H9 (cell line): ENCODE measurements around the gene C21orf58. TPM values are rescaled to one million over a fixed set of nuclear protein-coding genes. Genes with fewer than 3 reads are reported as not detected.

Source experiments
- DNase-seq: peaks from one replicate; pipeline ENCODE4 v3.0.0-alpha.2; 2017
- H2AFZ ChIP-seq: one replicate; pipeline ENCODE4 v1.6.1; 2013; ENCODE audit warnings: mild to moderate bottlenecking, low read length, control low read depth, moderate library complexity
- H2AK5ac ChIP-seq: 2 replicates; pipeline ENCODE4 v1.6.1; 2013; ENCODE audit warnings: low read length, control low read depth, mixed read lengths; ENCODE audit not compliant: insufficient read length
- H2BK120ac ChIP-seq: one replicate; pipeline ENCODE4 v1.6.1; 2013; ENCODE audit warnings: low read depth, mild to moderate bottlenecking, low read length, control low read depth, inconsistent platforms; ENCODE audit not compliant: poor library complexity, severe bottlenecking
- H2BK12ac ChIP-seq: 2 replicates; pipeline ENCODE4 v1.6.1; 2013; ENCODE audit warnings: low read length, control low read depth, mixed read lengths, low read depth; ENCODE audit not compliant: insufficient read length
- H2BK15ac ChIP-seq: 2 replicates; pipeline ENCODE4 v1.6.1; 2013; ENCODE audit warnings: low read depth, low read length, control low read depth
- H2BK20ac ChIP-seq: one replicate; pipeline ENCODE4 v1.6.1; 2013; ENCODE audit warnings: low read depth, mild to moderate bottlenecking, low read length, control low read depth, inconsistent platforms; ENCODE audit not compliant: poor library complexity, severe bottlenecking
- H2BK5ac ChIP-seq: 2 replicates; pipeline ENCODE4 v1.6.1; 2013; ENCODE audit warnings: low read length, control low read depth, mixed read lengths; ENCODE audit not compliant: insufficient read length
- H3K14ac ChIP-seq: 2 replicates; pipeline ENCODE4 v1.6.1; 2013; ENCODE audit warnings: low read length, control low read depth; ENCODE audit not compliant: insufficient read depth
- H3K18ac ChIP-seq: 2 replicates; pipeline ENCODE4 v1.6.1; 2013; ENCODE audit warnings: low read depth, mild to moderate bottlenecking, mixed read lengths, low read length, control low read depth; ENCODE audit not compliant: insufficient read length
- H3K23ac ChIP-seq: 2 replicates; pipeline ENCODE4 v1.6.1; 2013; ENCODE audit warnings: low read length, control low read depth, mixed read lengths, low read depth; ENCODE audit not compliant: insufficient read length
- H3K23me2 ChIP-seq: 2 replicates; pipeline ENCODE4 v1.6.1; 2013; ENCODE audit warnings: low read depth, mild to moderate bottlenecking, mixed read lengths, low read length, control low read depth; ENCODE audit not compliant: insufficient read length, poor library complexity, severe bottlenecking
- H3K27ac ChIP-seq: 2 replicates; pipeline ENCODE4 v1.5.1; 2013; ENCODE audit warnings: low read length, control low read depth, mixed read lengths, low read depth; ENCODE audit not compliant: insufficient read length
- H3K27me3 ChIP-seq: 2 replicates; pipeline ENCODE4 v1.6.1; 2013; ENCODE audit warnings: low read length, control low read depth, inconsistent platforms; ENCODE audit not compliant: insufficient read depth
- H3K4ac ChIP-seq: 2 replicates; pipeline ENCODE4 v1.6.1; 2013; ENCODE audit warnings: low read depth, mild to moderate bottlenecking, control low read depth, inconsistent platforms, low read length, moderate library complexity
- H3K4me1 ChIP-seq: 2 replicates; pipeline ENCODE4 v1.6.1; 2013; ENCODE audit warnings: low read length, control low read depth, inconsistent platforms; ENCODE audit not compliant: insufficient read depth
- H3K4me2 ChIP-seq: 2 replicates; pipeline ENCODE4 v1.6.1; 2013; ENCODE audit warnings: low read length, control low read depth, mixed read lengths; ENCODE audit not compliant: insufficient read length, insufficient read depth
- H3K56ac ChIP-seq: 2 replicates; pipeline ENCODE4 v1.6.1; 2013; ENCODE audit warnings: low read depth, mild to moderate bottlenecking, mixed read lengths, low read length, control low read depth; ENCODE audit not compliant: insufficient read length
- H3K79me1 ChIP-seq: 2 replicates; pipeline ENCODE4 v1.6.1; 2013; ENCODE audit warnings: low read depth, mild to moderate bottlenecking, moderate library complexity, low read length, control low read depth, inconsistent platforms; ENCODE audit not compliant: insufficient read depth, poor library complexity, severe bottlenecking
- H3K79me2 ChIP-seq: 2 replicates; pipeline ENCODE4 v1.6.1; 2013; ENCODE audit warnings: low read length, control low read depth, inconsistent platforms; ENCODE audit not compliant: insufficient read depth
- H3K9ac ChIP-seq: 2 replicates; pipeline ENCODE4 v1.6.1; 2013; ENCODE audit warnings: low read length, control low read depth, mixed read lengths; ENCODE audit not compliant: insufficient read length; ENCODE audit errors: extremely low read depth
- H3K9me3 ChIP-seq: one replicate; pipeline ENCODE4 v1.6.1; 2013; ENCODE audit warnings: low read depth, low read length, inconsistent platforms; ENCODE audit not compliant: control insufficient read depth
- H3T11ph ChIP-seq: one replicate; pipeline ENCODE4 v1.6.1; 2013; ENCODE audit warnings: mild to moderate bottlenecking, low read length, control low read depth, inconsistent platforms
- H4K20me1 ChIP-seq: one replicate; pipeline ENCODE4 v1.6.1; 2013; ENCODE audit not compliant: control insufficient read depth, insufficient read length, insufficient read depth
- H4K5ac ChIP-seq: 2 replicates; pipeline ENCODE4 v1.6.1; 2013; ENCODE audit warnings: low read depth, mild to moderate bottlenecking, mixed read lengths, low read length, control low read depth; ENCODE audit not compliant: insufficient read length
- H4K8ac ChIP-seq: replicated peaks from 2 replicates; pipeline ENCODE4 v1.6.1; 2013; ENCODE audit warnings: low read length, control low read depth, mixed read lengths, low read depth; ENCODE audit not compliant: insufficient read length
- H4K91ac ChIP-seq: 2 replicates; pipeline ENCODE4 v1.6.1; 2013; ENCODE audit warnings: low read depth, mild to moderate bottlenecking, moderate library complexity, mixed read lengths, low read length, control low read depth; ENCODE audit not compliant: insufficient read length
- H3K27ac Mint-ChIP-seq, 3 experiments: 2 replicates in 2 of 3; 3 replicates in 1 of 3; pipeline ENCODE4 v1.8.0; 2020 to 2021; ENCODE audit warnings: mixed read lengths in 3 of 3, mild to moderate bottlenecking in 1 of 3, moderate library complexity in 1 of 3
- H3K27me3 Mint-ChIP-seq: 2 replicates; pipeline ENCODE4 v1.8.0; 2021; ENCODE audit warnings: low read depth, mild to moderate bottlenecking, moderate library complexity, mixed read lengths
- H3K36me3 Mint-ChIP-seq, 3 experiments: 2 replicates in 2 of 3; 3 replicates in 1 of 3; pipeline ENCODE4 v1.8.0; 2020 to 2021; ENCODE audit warnings: low read depth in 3 of 3, mixed read lengths in 3 of 3; ENCODE audit not compliant: insufficient read depth in 1 of 3
- H3K4me1 Mint-ChIP-seq, 2 experiments: 2 replicates each; pipeline ENCODE4 v1.8.0; 2020; ENCODE audit warnings: mixed read lengths in 2 of 2
- H3K4me3 Mint-ChIP-seq, 2 experiments: 2 replicates in 1 of 2; 3 replicates in 1 of 2; pipeline ENCODE4 v1.8.0; 2020 to 2021; ENCODE audit warnings: mild to moderate bottlenecking in 2 of 2, mixed read lengths in 2 of 2, moderate library complexity in 1 of 2
- H3K9me3 Mint-ChIP-seq, 2 experiments: 2 replicates in 1 of 2; 3 replicates in 1 of 2; pipeline ENCODE4 v1.8.0; 2020; ENCODE audit warnings: mild to moderate bottlenecking in 2 of 2, mixed read lengths in 2 of 2, moderate library complexity in 1 of 2
- WGBS: extraction: QIAGEN DNeasy Blood & Tissue Kit; methylation state at CpG from one replicate; pipeline ENCODE4 v1.1.7; 2013; ENCODE audit warnings: missing lambda C conversion rate, low lambda C conversion rate, mixed read lengths; ENCODE audit not compliant: insufficient read length; ENCODE audit errors: extremely low coverage; 5-methylcytosine and 5-hydroxymethylcytosine counted together
- total RNA-seq: library from RNA; stranded (reverse); gene quantifications from 2 replicates; pipeline ENCODE4 v1.2.1, GENCODE V29; 2021
- TF ChIP-seq, protein P1 (sequence below): fragments of 200-600 bp; sonication (generic); conservative IDR thresholded peaks from 3 replicates; pipeline ENCODE4 v1.8.0; 2021; ENCODE audit warnings: antibody characterized with exemption, mild to moderate bottlenecking

The C21orf58 gene
- total RNA-seq, 1 experiment from 2014 or later, result 17.2 TPM

DNA sequence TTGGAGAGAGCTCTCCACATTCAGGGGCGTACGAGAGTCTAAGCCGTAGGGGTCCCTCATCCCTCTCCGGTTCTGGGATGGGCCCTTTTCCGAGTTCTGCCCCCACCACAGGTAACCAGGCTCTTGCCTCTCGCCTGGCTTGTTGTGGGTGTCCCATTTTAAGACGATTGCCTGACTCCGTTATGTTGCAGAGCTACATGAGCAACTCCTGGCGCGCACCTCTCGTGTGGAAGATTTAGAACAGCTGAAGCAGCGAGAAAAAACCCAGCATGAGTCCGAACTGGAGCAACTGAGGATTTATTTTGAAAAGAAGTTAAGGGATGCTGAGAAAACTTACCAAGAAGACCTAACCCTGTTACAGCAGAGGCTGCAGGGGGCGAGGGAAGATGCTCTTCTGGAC lies 29.2 kb upstream of the C21orf58 start:
- Histone ChIP-seq H2BK120ac (no peak overlapping the region), H3T11ph (no peak overlapping the region), H3K14ac (no peak overlapping the region; the same call in 1 of the 2 replicates), H2BK12ac (no peak overlapping the region), H3K27ac (no peak overlapping the region), H2AFZ (no peak overlapping the region), H3K4me2 (no peak overlapping the region), H2BK15ac (no peak overlapping the region), H3K56ac (no peak overlapping the region), H2AK5ac (no peak overlapping the region), H3K23me2 (no peaks in the 10 kb centered on the region), H2BK20ac (no peak overlapping the region), H3K9ac (no peak overlapping the region), H2BK5ac (no peak overlapping the region), H3K27me3 (no peaks in the 10 kb centered on the region), H3K4ac (no peak overlapping the region), H4K91ac (no peak overlapping the region), H3K9me3 (no peaks in the 10 kb centered on the region), H3K18ac (no peak overlapping the region), H4K20me1 (no peaks in the 10 kb centered on the region), H3K23ac (no peak overlapping the region), H3K79me2 (no peaks in the 10 kb centered on the region), H4K5ac (no peak overlapping the region), H3K79me1 (no peaks in the 10 kb centered on the region), H3K4me1 (no peaks in the 10 kb centered on the region), H4K8ac (no peak overlapping the region)
- Mint-ChIP-seq H3K4me1 (no peaks in the 10 kb centered on the region), H3K27me3 (no peaks in the 10 kb centered on the region), H3K27ac (no peak overlapping the region), H3K9me3 (no peaks in the 10 kb centered on the region), H3K4me3 (no peak overlapping the region), H3K36me3 (peaks cover 31 to 80% (median 75%) of the 10 kb centered on the region in 3 experiments; a peak in 6 of 7 replicates)
- WGBS, result no CpG with 5 or more reads among the region's 14 CpGs
- no peak for DNase-seq
- TF ChIP-seq, protein P1, sequence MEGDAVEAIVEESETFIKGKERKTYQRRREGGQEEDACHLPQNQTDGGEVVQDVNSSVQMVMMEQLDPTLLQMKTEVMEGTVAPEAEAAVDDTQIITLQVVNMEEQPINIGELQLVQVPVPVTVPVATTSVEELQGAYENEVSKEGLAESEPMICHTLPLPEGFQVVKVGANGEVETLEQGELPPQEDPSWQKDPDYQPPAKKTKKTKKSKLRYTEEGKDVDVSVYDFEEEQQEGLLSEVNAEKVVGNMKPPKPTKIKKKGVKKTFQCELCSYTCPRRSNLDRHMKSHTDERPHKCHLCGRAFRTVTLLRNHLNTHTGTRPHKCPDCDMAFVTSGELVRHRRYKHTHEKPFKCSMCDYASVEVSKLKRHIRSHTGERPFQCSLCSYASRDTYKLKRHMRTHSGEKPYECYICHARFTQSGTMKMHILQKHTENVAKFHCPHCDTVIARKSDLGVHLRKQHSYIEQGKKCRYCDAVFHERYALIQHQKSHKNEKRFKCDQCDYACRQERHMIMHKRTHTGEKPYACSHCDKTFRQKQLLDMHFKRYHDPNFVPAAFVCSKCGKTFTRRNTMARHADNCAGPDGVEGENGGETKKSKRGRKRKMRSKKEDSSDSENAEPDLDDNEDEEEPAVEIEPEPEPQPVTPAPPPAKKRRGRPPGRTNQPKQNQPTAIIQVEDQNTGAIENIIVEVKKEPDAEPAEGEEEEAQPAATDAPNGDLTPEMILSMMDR, result no peak
